ENCODE measurements around the gene FCHSD1.

FCHSD1 gene

GRCh38 chr5:141655020-141655419 is 3.8 kb upstream of the FCHSD1 start:
- FAIRE-seq (no peak), DNase-seq (ENCODE audit: insufficient read length) (no peak)
- TF ChIP-seq POLR2AphosphoS5 (IDR thresholded peaks at IDR 0.05; ENCODE audit: low read depth, low read length) (no peak), TAF1 (IDR thresholded peaks at IDR 0.05; ENCODE audit: borderline replicate concordance, low read depth, low read length) (no peak), POLR2A (IDR thresholded peaks at IDR 0.05; ENCODE audit: low read depth, low read length) (no peak)

GRCh38 chr5:141654298-141654697 is 3.1 kb upstream of the FCHSD1 start:
- TF ChIP-seq POLR2A (IDR thresholded peaks at IDR 0.05; ENCODE audit: low read depth, low read length): no peak
- no peak for TF ChIP-seq POLR2AphosphoS5 (IDR thresholded peaks at IDR 0.05; ENCODE audit: low read depth, low read length)
- no peak for TF ChIP-seq TAF1 (IDR thresholded peaks at IDR 0.05; ENCODE audit: borderline replicate concordance, low read depth, low read length)
- DNase-seq (ENCODE audit: insufficient read length) (no peak), FAIRE-seq (no peak)

- TF ChIP-seq POLR2AphosphoS5 (IDR thresholded peaks at IDR 0.05; ENCODE audit: low read depth, low read length) (no peak), TAF1 (IDR thresholded peaks at IDR 0.05; ENCODE audit: borderline replicate concordance, low read depth, low read length) (no peak)
- peak; percentile 57 for FAIRE-seq
- DNase-seq (ENCODE audit: insufficient read length): no peak
Observed at GRCh38 chr5:141651728-141652105, 499 bp upstream of the FCHSD1 start.

GRCh38 chr5:141649972-141650371 is 1.2 kb downstream of the FCHSD1 start:
- no peak for FAIRE-seq
- TF ChIP-seq POLR2A (IDR thresholded peaks at IDR 0.05; ENCODE audit: low read depth, low read length) (no peak), TAF1 (IDR thresholded peaks at IDR 0.05; ENCODE audit: borderline replicate concordance, low read depth, low read length) (no peak)
- no peak for DNase-seq (ENCODE audit: insufficient read length)

- no peak for DNase-seq (ENCODE audit: insufficient read length)
- TF ChIP-seq POLR2A (IDR thresholded peaks at IDR 0.05; ENCODE audit: low read depth, low read length) (no peak), TAF1 (IDR thresholded peaks at IDR 0.05; ENCODE audit: borderline replicate concordance, low read depth, low read length) (no peak), POLR2AphosphoS5 (IDR thresholded peaks at IDR 0.05; ENCODE audit: low read depth, low read length) (no peak)
- no peak for FAIRE-seq
Observed at GRCh38 chr5:141649056-141649688, 2.0 kb downstream of the FCHSD1 start.

GRCh38 chr5:141647851-141648250 is 3.4 kb downstream of the FCHSD1 start:
- TF ChIP-seq TAF1 (IDR thresholded peaks at IDR 0.05; ENCODE audit: borderline replicate concordance, low read depth, low read length) (no peak), POLR2AphosphoS5 (IDR thresholded peaks at IDR 0.05; ENCODE audit: low read depth, low read length) (no peak), POLR2A (IDR thresholded peaks at IDR 0.05; ENCODE audit: low read depth, low read length) (no peak)
- DNase-seq (ENCODE audit: insufficient read length): no peak
- no peak for FAIRE-seq

GRCh38 chr5:141647242-141647641 is 4.0 kb downstream of the FCHSD1 start:
- DNase-seq (ENCODE audit: insufficient read length) (no peak), FAIRE-seq (no peak)
- TF ChIP-seq POLR2AphosphoS5 (IDR thresholded peaks at IDR 0.05; ENCODE audit: low read depth, low read length) (no peak), TAF1 (IDR thresholded peaks at IDR 0.05; ENCODE audit: borderline replicate concordance, low read depth, low read length) (no peak), POLR2A (IDR thresholded peaks at IDR 0.05; ENCODE audit: low read depth, low read length) (no peak)

GRCh38 chr5:141646026-141646425 is 5.2 kb downstream of the FCHSD1 start:
- DNase-seq (ENCODE audit: insufficient read length) (no peak), FAIRE-seq (no peak)
- TF ChIP-seq POLR2A (IDR thresholded peaks at IDR 0.05; ENCODE audit: low read depth, low read length) (no peak), POLR2AphosphoS5 (IDR thresholded peaks at IDR 0.05; ENCODE audit: low read depth, low read length) (no peak), TAF1 (IDR thresholded peaks at IDR 0.05; ENCODE audit: borderline replicate concordance, low read depth, low read length) (no peak)

GRCh38 chr5:141641634-141642267 is 9.5 kb downstream of the FCHSD1 start:
- FAIRE-seq: peak; percentile 84
- no peak for DNase-seq (ENCODE audit: insufficient read length)
- TF ChIP-seq TAF1 (IDR thresholded peaks at IDR 0.05; ENCODE audit: borderline replicate concordance, low read depth, low read length) (no peak), POLR2A (IDR thresholded peaks at IDR 0.05; ENCODE audit: low read depth, low read length) (no peak), POLR2AphosphoS5 (IDR thresholded peaks at IDR 0.05; ENCODE audit: low read depth, low read length) (no peak)

- FAIRE-seq (no peak), DNase-seq (ENCODE audit: insufficient read length) (no peak)
- no peak for TF ChIP-seq POLR2AphosphoS5 (IDR thresholded peaks at IDR 0.05; ENCODE audit: low read depth, low read length)
- no peak for TF ChIP-seq TAF1 (IDR thresholded peaks at IDR 0.05; ENCODE audit: borderline replicate concordance, low read depth, low read length)
- no peak for TF ChIP-seq POLR2A (IDR thresholded peaks at IDR 0.05; ENCODE audit: low read depth, low read length)
Observed at GRCh38 chr5:141640698-141641097, 10.5 kb downstream of the FCHSD1 start.

GRCh38 chr5:141640051-141640415 is 11.2 kb downstream of the FCHSD1 start:
- TF ChIP-seq TAF1 (IDR thresholded peaks at IDR 0.05; ENCODE audit: borderline replicate concordance, low read depth, low read length) (no peak), POLR2A (IDR thresholded peaks at IDR 0.05; ENCODE audit: low read depth, low read length) (no peak), POLR2AphosphoS5 (IDR thresholded peaks at IDR 0.05; ENCODE audit: low read depth, low read length) (no peak)
- FAIRE-seq: no peak
- DNase-seq (ENCODE audit: insufficient read length): no peak

- DNase-seq (ENCODE audit: insufficient read length): no peak
- FAIRE-seq: no peak
- TF ChIP-seq TAF1 (IDR thresholded peaks at IDR 0.05; ENCODE audit: borderline replicate concordance, low read depth, low read length) (no peak), POLR2AphosphoS5 (IDR thresholded peaks at IDR 0.05; ENCODE audit: low read depth, low read length) (no peak; the same call in 1 of the 2 replicates), POLR2A (IDR thresholded peaks at IDR 0.05; ENCODE audit: low read depth, low read length) (no peak)
Observed at GRCh38 chr5:141639357-141640050, 11.7 kb downstream of the FCHSD1 start.

All from GM12892 (cell line).